Heart right ventricle (tissue), 16 donors: ENCODE results near the gene SLC41A3. TPM values are rescaled to one million over a fixed set of nuclear protein-coding genes. Genes with fewer than 3 reads are reported as not detected.
A peak's percentile ranks its signal among the peaks of the same experiment; 100 is the strongest.

Experiments
- ATAC-seq, 8 donors: fragments of 200-7000 bp; cut with Tn5 transposase; one replicate each; pipeline ENCODE4 v1.9.1; 2020; ENCODE audit warnings: mild to moderate bottlenecking in 8 of 8, moderate library complexity in 8 of 8, moderate number of reproducible peaks in 1 of 8
- DNase-seq, 2 donors: peaks; one replicate each; pipeline ENCODE4 v3.0.0-alpha.2; 2020
- H3K27ac ChIP-seq, 10 donors: fragments of 200-600 bp; sonication (generic) in 2 of 10; one replicate each; pipeline versions ENCODE4 v1.5.0 to v1.8.0; 2020 to 2022; ENCODE audit warnings: mild to moderate bottlenecking in 3 of 10
- H3K27me3 ChIP-seq, 7 donors: fragments of 200-600 bp; one replicate each; pipeline ENCODE4 v1.8.0; 2021 to 2022; ENCODE audit warnings: mild to moderate bottlenecking in 2 of 7
- H3K36me3 ChIP-seq, 9 donors: fragments of 200-600 bp; sonication (generic) in 1 of 9; one replicate each; pipeline versions ENCODE4 v1.5.0 to v1.8.0; 2020 to 2022; ENCODE audit warnings: mild to moderate bottlenecking in 2 of 9
- H3K4me1 ChIP-seq, 9 donors: fragments of 200-600 bp; sonication (generic) in 1 of 9; one replicate each; pipeline versions ENCODE4 v1.5.0 to v1.8.0; 2020 to 2022; ENCODE audit warnings: mild to moderate bottlenecking in 4 of 9
- H3K4me3 ChIP-seq, 10 donors: fragments of 200-600 bp; sonication (generic) in 2 of 10; one replicate each; pipeline versions ENCODE4 v1.5.0 to v1.8.0; 2020 to 2022; ENCODE audit warnings: mild to moderate bottlenecking in 7 of 10, moderate library complexity in 2 of 10
- H3K9me3 ChIP-seq, 11 donors: fragments of 200-600 bp in 10 of 11; sonication (generic) in 2 of 11; one replicate each; pipeline versions ENCODE4 v1.5.0 to v1.8.0; 2013 to 2022; ENCODE audit warnings: mild to moderate bottlenecking in 2 of 11, control low read depth in 1 of 11, moderate library complexity in 1 of 11
- CTCF ChIP-seq, 9 donors: fragments of 200-600 bp; sonication (generic) in 2 of 9; IDR thresholded peaks; one replicate each; pipeline versions ENCODE4 v1.5.0 to v1.8.0; 2021 to 2022; ENCODE audit warnings: antibody characterized with exemption in 9 of 9, mild to moderate bottlenecking in 5 of 9, moderate library complexity in 1 of 9
- WGBS, 2 donors: extraction: QIAGEN DNeasy Blood & Tissue Kit; methylation state at CpG; one replicate each; pipeline ENCODE4 v1.1.7; 2013; ENCODE audit warnings: inconsistent platforms in 1 of 2; 5-methylcytosine and 5-hydroxymethylcytosine counted together
- intact Hi-C, 10 donors: fragments of 100-400 bp; cut with DNase I; formaldehyde crosslinking; loops; one replicate each; pipeline versions ENCODE4 v1.11.1 to v1.14.2; 2022
- polyA plus RNA-seq, 2 donors: library from polyadenylated mRNA; stranded (reverse); fragments of 200-250 nt; gene quantifications; one replicate each; pipeline ENCODE4 v1.2.3, GENCODE V29; 2013
- total RNA-seq, 10 donors: library from RNA; stranded (reverse); fragmentation: NEBNext Ultra II Directional in 3 of 10; extraction: Animal tissue kit (Norgen Biotek cat#: 25700) in 3 of 10; gene quantifications; one replicate each; pipeline versions ENCODE4 v1.2.1 to v1.2.4, GENCODE V29; 2021 to 2023
- donor health status: Arrhythmogenic right ventricular cardiomyopathy.
- donor health status: ischemic (EF 13 %, LVEDD 7.1; RV severe dilation, severe dysfunction).
- donor health status: healthy with polysubstance abuse.
- donor health status: DM: no; HTN: yes; CAD: no.
- donor health status: DM: no; HTN: no; CAD: no.
- donor health status: ischemic (EF 25% LVEDD 6.9; RV normal size, moderate dysfunction).
- donor health status: ischemic (EF 25% LVEDD 5.7; RV mildly dilated, moderate dysfunction).
- donor health status: healthy.
- donor health status: DM: yes; HTN: yes; CAD: no.
- donor health status: Ischemic cardiomyopathy.
- donor health status: ischemic (EF 35%, LVEDD 5.7; RV mildly dilated, moderate dysfunction).
- donor health status: nonischemic (EF 11% LVEDD 7.7; RV severe dilation, severe dysfunction).
- donor health status: DM: yes; HTN: yes; CAD: no.
- donor health status: PGD.
- donor health status: ischemic (EF 29% LVEDD 5.4; RV normal size, mild dysfunction).
- donor health status: nonischemic (EF 23%, LVEDD 6.1; RV moderate dilation, normal function).

The SLC41A3 gene
- total and polyA plus RNA-seq, 12 donors, result 28.6 to 49.5 (median 40.1) TPM

GRCh38 chr3:126085841-126086240, 1.9 kb upstream of the SLC41A3 start:
- Histone ChIP-seq H3K27me3 (no peaks in the 10 kb centered on the region), H3K4me3 (no peak overlapping the region), H3K27ac (no peak overlapping the region), H3K9me3 (peaks cover 0 to 11% (median 0%) of the 10 kb centered on the region in 11 donors), H3K4me1 (peaks cover 0 to 27% (median 17%) of the 10 kb centered on the region in 9 donors), H3K36me3 (no peaks in the 10 kb centered on the region)
- intact Hi-C loops, result loop anchor here in 5 of 10 donors (10.0 kb wide), 3 partner anchors 91 to 111 kb away; no protein-coding TSS in a partner anchor
- ATAC-seq (no peak), DNase-seq (no peak)
- no peak for TF ChIP-seq CTCF (IDR thresholded peaks at IDR 0.05)
- WGBS, 2 donors, result 70 to 95% methylated on average over 2 of the region's 2 CpGs

GRCh38 chr3:126085276-126085675, 1.4 kb upstream of the SLC41A3 start:
- ATAC-seq (no peak), DNase-seq (no peak)
- Histone ChIP-seq H3K4me1 (peaks cover 0 to 27% (median 17%) of the 10 kb centered on the region in 9 donors), H3K36me3 (no peaks in the 10 kb centered on the region), H3K27me3 (no peaks in the 10 kb centered on the region), H3K4me3 (no peak overlapping the region), H3K27ac (no peak overlapping the region), H3K9me3 (peaks cover 0 to 11% (median 0%) of the 10 kb centered on the region in 11 donors)
- TF ChIP-seq CTCF (IDR thresholded peaks at IDR 0.05), result no peak
- 97 to 98% methylated on average over 7 of the region's 7 CpGs for WGBS, 2 donors
- intact Hi-C loops, result loop anchor here in 5 of 10 donors (10.0 kb wide), 3 partner anchors 90 to 110 kb away; no protein-coding TSS in a partner anchor

GRCh38 chr3:126084768-126085180, 850 bp upstream of the SLC41A3 start:
- DNase-seq (no peak), ATAC-seq (no peak)
- H3K4me1 ChIP-seq, result peaks cover 0 to 27% (median 17%) of the 10 kb centered on the region in 9 donors
- H3K36me3 ChIP-seq, result no peaks in the 10 kb centered on the region
- no peaks in the 10 kb centered on the region for H3K27me3 ChIP-seq
- peak overlapping the region in 9 of 10 donors; percentile 74 to 93 (median 79) for H3K4me3 ChIP-seq
- intact Hi-C loops, result loop anchor here in 8 of 10 donors (5.0 to 10.0 kb wide), 6 partner anchors 90 to 1978 kb away; no protein-coding TSS in a partner anchor
- WGBS, 2 donors, result 77 to 81% methylated on average over 5 of the region's 5 CpGs
- peaks cover 0 to 11% (median 0%) of the 10 kb centered on the region in 11 donors for H3K9me3 ChIP-seq
- peak overlapping the region in 7 of 10 donors; percentile 85 to 94 (median 90) for H3K27ac ChIP-seq
- TF ChIP-seq CTCF (IDR thresholded peaks at IDR 0.05), result no peak

- TF ChIP-seq CTCF (IDR thresholded peaks at IDR 0.05), result no peak
- ATAC-seq, result peak; percentile 60 to 80 (median 69)
Measured at GRCh38 chr3:126083511-126083912, 412 bp downstream of the SLC41A3 start.

More at GRCh38 chr3:126083511-126083912, 412 bp downstream of the SLC41A3 start:
- Histone ChIP-seq H3K4me1 (peaks cover 0 to 27% (median 17%) of the 10 kb centered on the region in 9 donors), H3K27ac (peak overlapping the region; percentile 77 to 94 (median 88)), H3K4me3 (peak overlapping the region; percentile 45 to 93 (median 78)), H3K36me3 (no peaks in the 10 kb centered on the region), H3K27me3 (no peaks in the 10 kb centered on the region), H3K9me3 (peaks cover 0 to 11% (median 0%) of the 10 kb centered on the region in 11 donors)
- 0 to 1% methylated on average over 23 to 30 of the region's 30 CpGs for WGBS, 2 donors
- no peak for DNase-seq
- intact Hi-C loops, result loop anchor here in 8 of 10 donors (5.0 to 10.0 kb wide), 6 partner anchors 89 to 1979 kb away; no protein-coding TSS in a partner anchor
